HepG2 (cell line): Measurements from ENCODE around the gene IRX2.

ENCODE experiments used
- BCLAF1 ChIP-seq: fragments of 450-650 bp; IDR thresholded peaks from 2 replicates; pipeline ENCODE4 v1.6.1; 2017; ENCODE audit warnings: mild to moderate bottlenecking
- CBX1 ChIP-seq: IDR thresholded peaks from one replicate; pipeline ENCODE4 v1.6.1; 2016; ENCODE audit warnings: antibody characterized with exemption, low read depth
- CTCF ChIP-seq: sonication (generic); formaldehyde crosslinking; IDR thresholded peaks from 2 replicates; pipeline ENCODE4 v1.5.0; 2020; ENCODE audit warnings: mild to moderate bottlenecking, missing genetic modification reagents, moderate library complexity
- ERF ChIP-seq: IDR thresholded peaks from 2 replicates; pipeline ENCODE4 v1.6.1; 2018; ENCODE audit warnings: missing biosample characterization, missing genetic modification reagents
- SRSF9 ChIP-seq: fragments of 200-400 bp; formaldehyde crosslinking; IDR thresholded peaks from 2 replicates; pipeline ENCODE4 v1.6.1; 2018; ENCODE audit warnings: borderline replicate concordance, mild to moderate bottlenecking, low read depth, low read length; ENCODE audit not compliant: insufficient read depth, poor library complexity, severe bottlenecking
- ZNF276 ChIP-seq: sonication (generic); formaldehyde crosslinking; IDR thresholded peaks from 2 replicates; pipeline ENCODE4 v1.4.0; 2020; ENCODE audit warnings: mild to moderate bottlenecking, low read depth, missing genetic modification reagents
- ZNF33B ChIP-seq: sonication (generic); formaldehyde crosslinking; IDR thresholded peaks from 2 replicates; pipeline ENCODE4 v1.5.1; 2020; ENCODE audit warnings: mild to moderate bottlenecking, missing genetic modification reagents

- no peak for TF ChIP-seq SRSF9
- no peak for TF ChIP-seq BCLAF1
- TF ChIP-seq CBX1 = no peak
- no peak for TF ChIP-seq ZNF33B (CRISPR knock-in tag)
- no peak for TF ChIP-seq ERF (CRISPR knock-in tag)
- no peak for TF ChIP-seq ZNF276 (CRISPR knock-in tag)
- no peak for TF ChIP-seq CTCF (CRISPR knock-in tag)
Measured at GRCh38 chr5:2755681-2756171, 4.2 kb upstream of the IRX2 start.
